CD8-positive, alpha-beta memory T cell (primary cell): ENCODE measurements around the gene NUTM1. TPM values are rescaled to one million over a fixed set of nuclear protein-coding genes. Genes with fewer than 3 reads are reported as not detected.

ENCODE experiments used
- CTCF ChIA-PET: fragments of 350-600 bp; sonication (Branson Sonifier 250); formaldehyde crosslinking; loops from one replicate; lab custom pipeline; 2021; ENCODE audit warnings: antibody characterized with exemption; lab: Charles Lee
- POLR2A ChIA-PET: fragments of 350-600 bp; sonication (Branson Sonifier 250); formaldehyde crosslinking; loops from one replicate; lab custom pipeline; 2021; ENCODE audit warnings: antibody characterized with exemption; lab: Charles Lee
- DNase-seq, 5 donors: peaks; one replicate each; pipeline versions ENCODE4 v3.0.0 to v3.0.0-alpha.2; 2020 to 2022; ENCODE audit warnings: mixed read lengths in 1 of 5
- H3K27ac ChIP-seq: one replicate; pipeline ENCODE4 v1.7.0; 2013; ENCODE audit warnings: low read depth, mild to moderate bottlenecking, low read length, moderate library complexity
- H3K27me3 ChIP-seq: 2 replicates; pipeline ENCODE4 v1.7.0; 2013; ENCODE audit warnings: low read length, mild to moderate bottlenecking; ENCODE audit not compliant: insufficient read depth, poor library complexity, severe bottlenecking
- H3K36me3 ChIP-seq: 2 replicates; pipeline ENCODE4 v1.7.0; 2013; ENCODE audit warnings: mild to moderate bottlenecking, low read length, moderate library complexity; ENCODE audit not compliant: insufficient read depth
- H3K4me1 ChIP-seq: 2 replicates; pipeline ENCODE4 v1.7.0; 2013; ENCODE audit warnings: mild to moderate bottlenecking, low read length, moderate library complexity; ENCODE audit not compliant: insufficient read depth
- H3K4me3 ChIP-seq: 2 replicates; pipeline ENCODE4 v1.7.0; 2013; ENCODE audit warnings: mild to moderate bottlenecking, low read length
- H3K9me3 ChIP-seq: 2 replicates; pipeline ENCODE4 v1.7.0; 2013; ENCODE audit warnings: mild to moderate bottlenecking, low read length
- H3K27ac Mint-ChIP-seq, 8 donors: one replicate each; pipeline ENCODE4 v1.8.0; 2020 to 2021; ENCODE audit warnings: mixed read lengths in 8 of 8, mild to moderate bottlenecking in 6 of 8, inconsistent platforms in 3 of 8, moderate library complexity in 3 of 8
- H3K27me3 Mint-ChIP-seq, 2 donors: one replicate each; pipeline ENCODE4 v1.8.0; 2020 to 2021; ENCODE audit warnings: mixed read lengths in 2 of 2, mild to moderate bottlenecking in 1 of 2, moderate library complexity in 1 of 2
- H3K36me3 Mint-ChIP-seq, 3 donors: one replicate each; pipeline ENCODE4 v1.8.0; 2020 to 2021; ENCODE audit warnings: mixed read lengths in 3 of 3, inconsistent platforms in 1 of 3, mild to moderate bottlenecking in 1 of 3
- H3K4me1 Mint-ChIP-seq, 3 donors: one replicate each; pipeline ENCODE4 v1.8.0; 2020 to 2021; ENCODE audit warnings: mixed read lengths in 3 of 3, inconsistent platforms in 1 of 3, mild to moderate bottlenecking in 1 of 3
- H3K4me3 Mint-ChIP-seq, 7 donors: one replicate each; pipeline ENCODE4 v1.8.0; 2020 to 2021; ENCODE audit warnings: mixed read lengths in 7 of 7, mild to moderate bottlenecking in 6 of 7, moderate library complexity in 4 of 7, inconsistent platforms in 2 of 7
- H3K9me3 Mint-ChIP-seq, 5 donors: one replicate each; pipeline ENCODE4 v1.8.0; 2020 to 2022; ENCODE audit warnings: mixed read lengths in 5 of 5, mild to moderate bottlenecking in 3 of 5, moderate library complexity in 2 of 5, inconsistent platforms in 1 of 5
- polyA plus RNA-seq: library from polyadenylated mRNA; unstranded; fragments of 300-500 nt; fragmentation: Illumina TruSeq; gene quantifications from one replicate; pipeline ENCODE4 v1.2.3, GENCODE V29; 2021
- total RNA-seq, 2 experiments: library from RNA; stranded (reverse); gene quantifications; one replicate each; pipeline ENCODE4 v1.2.3, GENCODE V29; 2021

The NUTM1 gene, protein sequence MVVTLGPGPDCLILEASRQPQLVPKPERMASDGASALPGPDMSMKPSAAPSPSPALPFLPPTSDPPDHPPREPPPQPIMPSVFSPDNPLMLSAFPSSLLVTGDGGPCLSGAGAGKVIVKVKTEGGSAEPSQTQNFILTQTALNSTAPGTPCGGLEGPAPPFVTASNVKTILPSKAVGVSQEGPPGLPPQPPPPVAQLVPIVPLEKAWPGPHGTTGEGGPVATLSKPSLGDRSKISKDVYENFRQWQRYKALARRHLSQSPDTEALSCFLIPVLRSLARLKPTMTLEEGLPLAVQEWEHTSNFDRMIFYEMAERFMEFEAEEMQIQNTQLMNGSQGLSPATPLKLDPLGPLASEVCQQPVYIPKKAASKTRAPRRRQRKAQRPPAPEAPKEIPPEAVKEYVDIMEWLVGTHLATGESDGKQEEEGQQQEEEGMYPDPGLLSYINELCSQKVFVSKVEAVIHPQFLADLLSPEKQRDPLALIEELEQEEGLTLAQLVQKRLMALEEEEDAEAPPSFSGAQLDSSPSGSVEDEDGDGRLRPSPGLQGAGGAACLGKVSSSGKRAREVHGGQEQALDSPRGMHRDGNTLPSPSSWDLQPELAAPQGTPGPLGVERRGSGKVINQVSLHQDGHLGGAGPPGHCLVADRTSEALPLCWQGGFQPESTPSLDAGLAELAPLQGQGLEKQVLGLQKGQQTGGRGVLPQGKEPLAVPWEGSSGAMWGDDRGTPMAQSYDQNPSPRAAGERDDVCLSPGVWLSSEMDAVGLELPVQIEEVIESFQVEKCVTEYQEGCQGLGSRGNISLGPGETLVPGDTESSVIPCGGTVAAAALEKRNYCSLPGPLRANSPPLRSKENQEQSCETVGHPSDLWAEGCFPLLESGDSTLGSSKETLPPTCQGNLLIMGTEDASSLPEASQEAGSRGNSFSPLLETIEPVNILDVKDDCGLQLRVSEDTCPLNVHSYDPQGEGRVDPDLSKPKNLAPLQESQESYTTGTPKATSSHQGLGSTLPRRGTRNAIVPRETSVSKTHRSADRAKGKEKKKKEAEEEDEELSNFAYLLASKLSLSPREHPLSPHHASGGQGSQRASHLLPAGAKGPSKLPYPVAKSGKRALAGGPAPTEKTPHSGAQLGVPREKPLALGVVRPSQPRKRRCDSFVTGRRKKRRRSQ
- total RNA-seq (not detected), polyA plus RNA-seq (not detected)

- DNase-seq = peak; percentile 90 to 94 (median 93)
- Mint-ChIP-seq H3K36me3 (peaks cover 0 to 30% (median 0%) of the 10 kb centered on the region in 3 donors), H3K4me3 (peak within 1 kb of the TSS in 1 of 7 donors; percentile 75), H3K27me3 (no peaks in the 10 kb centered on the region), H3K9me3 (no peaks in the 10 kb centered on the region), H3K4me1 (peaks cover 21 to 26% (median 24%) of the 10 kb centered on the region in 3 donors), H3K27ac (peak within 1 kb of the TSS in 6 of 8 donors; percentile 83 to 92 (median 88))
- peaks cover 6% of the 10 kb centered on the region for H3K36me3 ChIP-seq
- no peaks in the 10 kb centered on the region for H3K9me3 ChIP-seq
- H3K4me3 ChIP-seq = peak within 1 kb of the TSS; percentile 82
- POLR2A ChIA-PET = interaction anchor here (0.7 to 1.8 kb wide), 4 partner anchors 22 to 304 kb away, joined by 4 to 32 read pairs (median 8); partner anchors contain the start of genes AVEN, GOLGA8A and LPCAT4
- peaks cover 19% of the 10 kb centered on the region for H3K4me1 ChIP-seq
- peak within 1 kb of the TSS; percentile 79 for H3K27ac ChIP-seq
- CTCF ChIA-PET = interaction anchor here (0.6 to 4.8 kb wide), 15 partner anchors 9 to 152 kb away, joined by 3 to 60 read pairs (median 5); partner anchors contain the start of genes KATNBL1 and LPCAT4
- H3K27me3 ChIP-seq = no peaks in the 10 kb centered on the region
These were observed at the start of gene NUTM1, which contains the start of gene NOP10 for GRCh38 chr15:34342737-34343575. TSS of gene NUTM1 (plus strand) at chr15:34343315. CDS start at chr15:34343697, 382 bp downstream. TSS of gene NOP10 (minus strand) at chr15:34343136. CDS start at chr15:34343073, 63 bp downstream.

GRCh38 chr15:34297059-34297458 is 46.1 kb upstream of the NUTM1 start:
- no peak overlapping the region for H3K4me3 Mint-ChIP-seq
- peaks cover 30 to 40% (median 32%) of the 10 kb centered on the region in 3 donors for H3K4me1 Mint-ChIP-seq
- Histone ChIP-seq H3K4me1 (peaks cover 3% of the 10 kb centered on the region), H3K36me3 (no peaks in the 10 kb centered on the region), H3K4me3 (no peak overlapping the region), H3K27ac (no peak overlapping the region), H3K9me3 (no peaks in the 10 kb centered on the region), H3K27me3 (no peaks in the 10 kb centered on the region)
- POLR2A ChIA-PET = interaction anchor here (0.7 kb wide), 1 partner anchor 31 kb away, joined by 4 read pairs; no protein-coding TSS in a partner anchor
- peaks cover 3 to 14% (median 4%) of the 10 kb centered on the region in 3 donors for H3K36me3 Mint-ChIP-seq
- DNase-seq = no peak
- no peak overlapping the region for H3K27ac Mint-ChIP-seq
- no peaks in the 10 kb centered on the region for H3K9me3 Mint-ChIP-seq
- H3K27me3 Mint-ChIP-seq = no peaks in the 10 kb centered on the region
- CTCF ChIA-PET = no interaction called here

DNA sequence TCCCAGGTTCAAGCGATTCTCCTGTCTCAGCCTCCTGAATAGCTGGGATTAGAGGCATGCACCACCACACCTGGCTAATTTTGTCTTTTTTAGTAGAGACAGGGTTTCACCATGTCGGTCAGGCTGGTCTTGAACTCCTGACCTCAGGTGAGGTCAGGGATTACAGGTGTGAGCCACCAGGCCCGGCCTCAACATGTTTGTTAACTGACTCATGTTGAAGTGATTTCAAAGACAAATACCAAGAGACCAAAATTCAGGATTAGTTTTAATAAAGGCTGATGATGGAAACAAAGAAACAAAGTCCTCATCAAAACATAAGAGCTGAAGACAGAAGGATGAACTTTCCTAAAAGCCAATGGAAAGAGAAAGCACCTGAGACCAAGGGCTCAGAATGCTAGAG is 42.1 kb upstream of the NUTM1 start:
- Mint-ChIP-seq H3K4me3 (no peak overlapping the region), H3K27me3 (no peaks in the 10 kb centered on the region), H3K4me1 (peaks cover 26 to 51% (median 45%) of the 10 kb centered on the region in 3 donors), H3K27ac (no peak overlapping the region), H3K36me3 (peaks cover 3 to 8% (median 4%) of the 10 kb centered on the region in 3 donors), H3K9me3 (no peaks in the 10 kb centered on the region)
- no peaks in the 10 kb centered on the region for H3K36me3 ChIP-seq
- DNase-seq = no peak
- H3K27me3 ChIP-seq = no peaks in the 10 kb centered on the region
- no peak overlapping the region for H3K27ac ChIP-seq
- no peak overlapping the region for H3K4me3 ChIP-seq
- H3K4me1 ChIP-seq = peaks cover 3% of the 10 kb centered on the region
- CTCF ChIA-PET = no interaction called here
- POLR2A ChIA-PET = no interaction called here
- H3K9me3 ChIP-seq = no peaks in the 10 kb centered on the region

DNA sequence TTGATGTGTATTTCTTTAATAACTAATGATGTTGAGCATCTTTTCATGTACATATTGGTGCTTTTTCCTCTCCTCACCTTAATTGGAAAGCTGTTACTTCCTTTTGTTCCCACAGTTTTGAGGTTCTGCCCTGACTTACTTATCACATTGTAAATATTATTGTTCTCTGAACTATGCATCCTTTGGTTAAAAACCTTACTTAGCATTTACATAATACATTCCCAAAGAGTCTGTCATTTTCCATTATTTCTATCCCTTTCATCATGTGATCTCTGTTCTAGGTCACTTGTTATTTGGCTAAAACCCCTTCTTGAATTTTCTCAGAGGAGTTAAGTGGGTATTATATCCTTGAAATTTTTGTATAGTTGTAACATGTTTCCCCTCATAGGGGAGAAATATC is 38.5 kb upstream of the NUTM1 start:
- Mint-ChIP-seq H3K4me3 (no peak overlapping the region), H3K27ac (peak overlapping the region in 1 of 8 donors; percentile 2), H3K36me3 (peaks cover 0 to 11% (median 4%) of the 10 kb centered on the region in 3 donors), H3K9me3 (no peaks in the 10 kb centered on the region), H3K4me1 (peaks cover 15 to 39% (median 26%) of the 10 kb centered on the region in 3 donors), H3K27me3 (no peaks in the 10 kb centered on the region)
- ChIA-PET POLR2A (no interaction called here), CTCF (no interaction called here)
- H3K9me3 ChIP-seq = no peaks in the 10 kb centered on the region
- no peaks in the 10 kb centered on the region for H3K4me1 ChIP-seq
- H3K27ac ChIP-seq = no peak overlapping the region
- H3K36me3 ChIP-seq = no peaks in the 10 kb centered on the region
- DNase-seq = no peak
- H3K27me3 ChIP-seq = no peaks in the 10 kb centered on the region
- no peak overlapping the region for H3K4me3 ChIP-seq

GRCh38 chr15:34311563-34311962 is 31.6 kb upstream of the NUTM1 start:
- H3K27ac ChIP-seq = no peak overlapping the region
- peaks cover 10 to 33% (median 14%) of the 10 kb centered on the region in 3 donors for H3K36me3 Mint-ChIP-seq
- H3K4me3 Mint-ChIP-seq = no peak overlapping the region
- no peaks in the 10 kb centered on the region for H3K27me3 ChIP-seq
- peaks cover 4% of the 10 kb centered on the region for H3K4me1 ChIP-seq
- ChIA-PET POLR2A (no interaction called here), CTCF (no interaction called here)
- no peak overlapping the region for H3K27ac Mint-ChIP-seq
- no peak overlapping the region for H3K4me3 ChIP-seq
- H3K9me3 Mint-ChIP-seq = no peaks in the 10 kb centered on the region
- no peaks in the 10 kb centered on the region for H3K36me3 ChIP-seq
- no peaks in the 10 kb centered on the region for H3K27me3 Mint-ChIP-seq
- H3K9me3 ChIP-seq = no peaks in the 10 kb centered on the region
- no peak for DNase-seq
- peaks cover 26 to 45% (median 33%) of the 10 kb centered on the region in 3 donors for H3K4me1 Mint-ChIP-seq

DNA sequence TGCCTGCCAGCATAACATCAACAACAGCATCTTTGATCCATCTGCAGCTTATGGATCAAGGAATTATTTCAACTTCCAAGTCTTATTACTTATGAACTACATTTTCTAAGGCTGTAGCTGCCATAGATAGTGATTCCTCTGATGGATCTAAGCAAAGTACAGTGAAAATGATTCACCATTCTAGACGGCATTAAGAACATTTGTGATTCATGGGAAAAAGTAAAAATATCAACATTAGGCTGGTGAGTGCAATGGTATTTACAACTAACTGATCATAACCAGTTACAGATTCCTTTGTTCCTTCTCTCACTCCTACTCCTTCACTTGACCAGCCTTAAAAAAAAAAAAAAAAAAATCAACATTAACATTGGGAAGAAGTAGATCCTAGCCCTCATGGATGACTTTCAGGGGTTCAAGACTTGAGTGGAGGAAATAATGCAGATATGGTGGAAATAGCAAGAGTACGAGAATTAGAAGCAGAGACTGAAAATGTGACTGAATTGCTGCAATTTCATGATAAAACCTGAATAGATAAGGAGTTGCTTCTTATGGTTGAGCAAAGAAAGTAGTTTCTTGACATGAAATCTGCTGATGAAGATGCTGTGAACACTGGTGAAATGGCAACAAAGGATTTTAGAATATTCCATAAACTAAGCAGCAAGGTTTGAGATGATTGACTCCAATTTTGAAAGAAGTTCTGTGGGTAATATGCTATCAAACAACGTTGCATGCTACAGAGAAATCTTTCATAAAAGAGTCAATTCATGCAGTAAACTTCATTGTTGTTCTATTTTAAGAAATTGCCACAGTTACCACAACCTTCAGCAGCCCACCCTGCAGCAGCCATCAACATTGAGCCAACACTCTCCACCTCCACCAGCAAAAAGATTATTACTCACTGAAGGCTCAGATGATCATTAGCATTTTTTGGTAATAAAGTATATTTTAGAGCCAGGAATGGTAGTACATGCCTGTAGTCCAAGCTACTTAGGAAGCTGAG is 28.3 kb upstream of the NUTM1 start:
- peak overlapping the region in 3 of 7 donors; percentile 39 to 59 (median 48) for H3K4me3 Mint-ChIP-seq
- DNase-seq = no peak
- ChIA-PET POLR2A (interaction anchor here (0.6 kb wide), 1 partner anchor 10 kb away, joined by 4 read pairs; no protein-coding TSS in a partner anchor), CTCF (interaction anchor here (1.2 kb wide), 1 partner anchor 15 kb away, joined by 3 read pairs; no protein-coding TSS in a partner anchor)
- no peaks in the 10 kb centered on the region for H3K27me3 Mint-ChIP-seq
- Histone ChIP-seq H3K4me1 (peaks cover 11% of the 10 kb centered on the region), H3K27ac (no peak overlapping the region), H3K9me3 (no peaks in the 10 kb centered on the region), H3K27me3 (no peaks in the 10 kb centered on the region), H3K36me3 (no peaks in the 10 kb centered on the region), H3K4me3 (no peak overlapping the region)
- H3K4me1 Mint-ChIP-seq = peaks cover 36 to 54% (median 53%) of the 10 kb centered on the region in 3 donors
- H3K9me3 Mint-ChIP-seq = no peaks in the 10 kb centered on the region
- H3K27ac Mint-ChIP-seq = peak overlapping the region in 1 of 8 donors; percentile 39
- peaks cover 10 to 31% (median 14%) of the 10 kb centered on the region in 3 donors for H3K36me3 Mint-ChIP-seq
